CD14-positive monocyte (primary cell): ENCODE results near the gene MSMO1. TPM values are rescaled to one million over a fixed set of nuclear protein-coding genes. Genes with fewer than 3 reads are reported as not detected.

ENCODE experiments used
- DNase-seq, 3 donors: peaks; one replicate each; pipeline ENCODE4 v3.0.0-alpha.2; 2011 to 2022
- H2AFZ ChIP-seq: 2 replicates; pipeline ENCODE4 v1.6.0; 2012; ENCODE audit warnings: mild to moderate bottlenecking, low read depth, low read length, inconsistent platforms; ENCODE audit not compliant: insufficient read depth, poor library complexity, severe bottlenecking
- H3K27ac ChIP-seq, 2 donors: 1 replicate in 1 of 2; 2 replicates in 1 of 2; pipeline ENCODE4 v1.5.1; 2012 to 2013; ENCODE audit warnings: low read length in 2 of 2, control low read depth in 1 of 2, inconsistent platforms in 1 of 2, low read depth in 1 of 2, mild to moderate bottlenecking in 1 of 2
- H3K27me3 ChIP-seq, 2 donors: one replicate each; pipeline versions ENCODE4 v1.6.0 to v1.6.1; 2011 to 2013; ENCODE audit warnings: low read length in 2 of 2; ENCODE audit not compliant: control insufficient read depth in 2 of 2, insufficient read depth in 2 of 2
- H3K36me3 ChIP-seq, 2 donors: replicated peaks in 1 of 2; 1 replicate in 1 of 2; 2 replicates in 1 of 2; pipeline versions ENCODE4 v1.5.1 to v1.6.1; 2012 to 2013; ENCODE audit warnings: low read length in 2 of 2, control low read depth in 1 of 2, inconsistent platforms in 1 of 2, mild to moderate bottlenecking in 1 of 2; ENCODE audit not compliant: insufficient read depth in 2 of 2, control insufficient read depth in 1 of 2
- H3K4me1 ChIP-seq, 2 donors: 1 replicate in 1 of 2; 2 replicates in 1 of 2; pipeline versions ENCODE4 v1.5.1 to v1.6.1; 2012 to 2013; ENCODE audit warnings: low read length in 2 of 2, control low read depth in 1 of 2, inconsistent platforms in 1 of 2, mild to moderate bottlenecking in 1 of 2, moderate library complexity in 1 of 2; ENCODE audit not compliant: insufficient read depth in 2 of 2, control insufficient read depth in 1 of 2
- H3K4me2 ChIP-seq: replicated peaks from 2 replicates; pipeline ENCODE3; 2012; ENCODE audit warnings: low read length, moderate library complexity, mild to moderate bottlenecking; ENCODE audit not compliant: poor library complexity, severe bottlenecking; ENCODE audit errors: extremely low read depth
- H3K4me3 ChIP-seq, 3 experiments: fragments of 200-600 bp in 1 of 3; sonication (generic) in 1 of 3; replicated peaks in 1 of 3; 1 replicate in 2 of 3; 2 replicates in 1 of 3; pipeline ENCODE4 v1.5.1; 2011 to 2013; ENCODE audit warnings: low read length in 3 of 3, mild to moderate bottlenecking in 3 of 3, control low read depth in 2 of 3, low read depth in 2 of 3, inconsistent platforms in 1 of 3, moderate library complexity in 1 of 3
- H3K79me2 ChIP-seq: 2 replicates; pipeline ENCODE4 v1.6.0; 2012; ENCODE audit warnings: mild to moderate bottlenecking, control low read depth, inconsistent platforms, low read length, moderate library complexity; ENCODE audit not compliant: insufficient read depth
- H3K9ac ChIP-seq: 2 replicates; pipeline ENCODE4 v1.6.0; 2017; ENCODE audit warnings: low read length, mild to moderate bottlenecking; ENCODE audit not compliant: insufficient read depth, poor library complexity, severe bottlenecking
- H3K9me3 ChIP-seq, 2 donors: replicated peaks in 1 of 2; 1 replicate in 1 of 2; 2 replicates in 1 of 2; pipeline versions ENCODE4 v1.5.1 to v1.6.1; 2012 to 2013; ENCODE audit warnings: low read length in 2 of 2, control low read depth in 1 of 2; ENCODE audit not compliant: control insufficient read depth in 1 of 2, insufficient read depth in 1 of 2
- H4K20me1 ChIP-seq: 2 replicates; pipeline ENCODE4 v1.6.0; 2012; ENCODE audit warnings: mild to moderate bottlenecking, low read length, control low read depth, moderate library complexity; ENCODE audit not compliant: insufficient read depth
- H3K27ac Mint-ChIP-seq, 7 donors: one replicate each; pipeline ENCODE4 v1.8.0; 2020; ENCODE audit warnings: mild to moderate bottlenecking in 7 of 7, mixed read lengths in 7 of 7, moderate library complexity in 6 of 7, inconsistent platforms in 2 of 7
- H3K27me3 Mint-ChIP-seq, 3 donors: one replicate each; pipeline ENCODE4 v1.8.0; 2021 to 2022; ENCODE audit warnings: low read depth in 3 of 3, mild to moderate bottlenecking in 3 of 3, mixed read lengths in 3 of 3, moderate library complexity in 3 of 3, inconsistent platforms in 1 of 3
- H3K36me3 Mint-ChIP-seq, 2 donors: one replicate each; pipeline ENCODE4 v1.8.0; 2020; ENCODE audit warnings: mixed read lengths in 2 of 2, inconsistent platforms in 1 of 2, mild to moderate bottlenecking in 1 of 2
- H3K4me1 Mint-ChIP-seq: one replicate; pipeline ENCODE4 v1.8.0; 2020; ENCODE audit warnings: mild to moderate bottlenecking, mixed read lengths
- H3K4me3 Mint-ChIP-seq, 2 donors: one replicate each; pipeline ENCODE4 v1.8.0; 2020; ENCODE audit warnings: mild to moderate bottlenecking in 2 of 2, mixed read lengths in 2 of 2, moderate library complexity in 1 of 2
- H3K9me3 Mint-ChIP-seq, 7 donors: one replicate each; pipeline ENCODE4 v1.8.0; 2020 to 2022; ENCODE audit warnings: mixed read lengths in 7 of 7, mild to moderate bottlenecking in 6 of 7, moderate library complexity in 6 of 7, inconsistent platforms in 2 of 7
- CTCF ChIP-seq: fragments of 200-600 bp; IDR thresholded peaks from one replicate; pipeline ENCODE4 v1.8.0; 2022; ENCODE audit warnings: antibody characterized with exemption, mild to moderate bottlenecking
- WGBS: methylation state at CpG from one replicate; pipeline ENCODE4 v1.1.5; 2013; ENCODE audit warnings: missing lambda C conversion rate; ENCODE audit not compliant: insufficient coverage; 5-methylcytosine and 5-hydroxymethylcytosine counted together
- intact Hi-C, 2 donors: fragments of 100-400 bp; cut with micrococcal nuclease; formaldehyde crosslinking; loops; one replicate each; pipeline versions ENCODE4 v1.15.0 to v1.15.1; 2023
- polyA plus RNA-seq, 3 donors: library from polyadenylated mRNA; depleted of rRNA in 1 of 3; unstranded in 2 of 3; stranded (reverse) in 1 of 3; fragments of 300-500 nt in 2 of 3; fragments of >200 nt in 1 of 3; fragmentation: Illumina TruSeq in 2 of 3; gene quantifications; 1 replicate in 2 of 3; 2 replicates in 1 of 3; pipeline ENCODE4 v1.2.3, GENCODE V29; 2012 to 2021

The MSMO1 gene
- polyA plus RNA-seq, 3 donors, result 3.1 to 7.6 (median 6.0) TPM

DNA sequence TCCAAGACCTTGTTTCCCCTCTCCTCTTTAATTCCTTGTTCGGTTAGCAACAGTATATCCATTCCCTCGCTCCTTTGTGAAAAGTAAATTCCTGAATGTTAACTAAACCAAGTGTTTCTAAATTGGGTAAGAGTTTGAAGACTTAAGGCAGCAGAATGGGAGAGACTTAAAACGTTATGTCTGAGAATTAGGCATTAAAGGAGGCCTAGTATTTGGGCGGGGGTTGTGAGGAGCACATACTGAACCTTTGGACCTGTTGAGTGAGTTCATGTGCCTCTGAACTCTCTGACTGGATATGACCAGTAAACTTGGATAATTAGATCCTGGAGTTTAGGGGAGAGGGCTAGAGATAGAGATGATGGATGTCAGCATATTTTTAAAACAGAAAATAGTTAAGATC is 1.2 kb downstream of the MSMO1 start:
- no peak overlapping the region for H3K4me3 Mint-ChIP-seq
- intact Hi-C loops, result loop anchor here (5.0 to 10.0 kb wide), 4 partner anchors 36 to 216 kb away; partner anchors contain the start of genes KLHL2 (in 2 of the 2) and TMEM192 (in 1 of the 2)
- H3K9me3 ChIP-seq, result no peaks in the 10 kb centered on the region
- peaks cover 1 to 19% of the 10 kb centered on the region in 2 donors for H3K36me3 ChIP-seq
- peaks cover 33% of the 10 kb centered on the region for H3K4me1 Mint-ChIP-seq
- H2AFZ ChIP-seq, result peak overlapping the region; percentile 93
- peaks cover 60% of the 10 kb centered on the region for H3K79me2 ChIP-seq
- peaks cover 19 to 22% of the 10 kb centered on the region in 2 donors for H3K36me3 Mint-ChIP-seq
- no peaks in the 10 kb centered on the region for H3K9me3 Mint-ChIP-seq
- no peak for TF ChIP-seq CTCF
- no peaks in the 10 kb centered on the region for H4K20me1 ChIP-seq
- no peak overlapping the region for H3K4me3 ChIP-seq
- WGBS, result 66% methylated on average over 2 of the region's 4 CpGs
- DNase-seq, result no peak
- no peaks in the 10 kb centered on the region for H3K27me3 ChIP-seq
- H3K27me3 Mint-ChIP-seq, result no peaks in the 10 kb centered on the region
- no peak overlapping the region for H3K27ac Mint-ChIP-seq
- H3K4me1 ChIP-seq, result peaks cover 24 to 27% of the 10 kb centered on the region in 2 donors
- H3K4me2 ChIP-seq, result peak overlapping the region; percentile 84
- no peak overlapping the region for H3K9ac ChIP-seq
- H3K27ac ChIP-seq, result peak overlapping the region in 1 of 2 donors; percentile 86

DNA sequence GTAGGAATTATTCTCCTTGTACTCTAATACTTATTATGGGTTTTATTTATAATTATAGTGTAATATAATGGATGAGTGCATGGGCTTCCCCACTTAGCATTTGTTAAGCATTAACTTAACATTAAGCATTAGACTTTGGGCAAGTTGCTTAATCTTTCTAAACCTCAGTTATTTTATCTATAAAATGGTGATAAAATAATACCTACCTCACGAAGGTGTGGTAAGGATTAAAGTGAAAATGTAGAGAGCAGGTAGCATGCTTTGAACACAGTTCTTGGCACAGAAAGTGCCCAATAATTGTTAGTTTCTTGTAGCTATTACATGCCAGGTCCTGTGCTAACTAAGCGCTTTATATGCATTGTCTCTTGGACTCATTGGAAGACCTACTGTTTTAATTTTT is 2.6 kb downstream of the MSMO1 start:
- Histone ChIP-seq H3K4me3 (no peak overlapping the region), H3K9me3 (no peaks in the 10 kb centered on the region), H3K4me1 (peaks cover 24 to 27% of the 10 kb centered on the region in 2 donors), H2AFZ (no peak overlapping the region), H3K79me2 (peaks cover 60% of the 10 kb centered on the region), H3K4me2 (no peak overlapping the region), H3K27me3 (no peaks in the 10 kb centered on the region), H3K9ac (no peak overlapping the region), H3K27ac (no peak overlapping the region), H3K36me3 (peaks cover 10 to 24% of the 10 kb centered on the region in 2 donors), H4K20me1 (no peaks in the 10 kb centered on the region)
- TF ChIP-seq CTCF, result no peak
- H3K4me3 Mint-ChIP-seq, result no peak overlapping the region
- H3K4me1 Mint-ChIP-seq, result peaks cover 33% of the 10 kb centered on the region
- peaks cover 22 to 26% of the 10 kb centered on the region in 2 donors for H3K36me3 Mint-ChIP-seq
- H3K27me3 Mint-ChIP-seq, result no peaks in the 10 kb centered on the region
- 100% methylated on average over 1 of the region's 2 CpGs for WGBS
- intact Hi-C loops, result no loop called here
- H3K27ac Mint-ChIP-seq, result no peak overlapping the region
- no peak for DNase-seq
- no peaks in the 10 kb centered on the region for H3K9me3 Mint-ChIP-seq
